WERI-Rb-1 (cell line): Measurements from ENCODE around the gene CHST11.
"Not testable (repeated sequence)": the region's sequence is repeated elsewhere in the genome, so short reads cannot be mapped to it uniquely, and the experiment has no call there.

Experiments
- DNase-seq: peaks from one replicate; pipeline ENCODE4 v3.0.0-alpha.2; 2020
- H3K27ac ChIP-seq: fragments of 250-450 bp; sonication (Bioruptor Pico); 2 replicates; pipeline ENCODE4 v1.5.1; 2020; ENCODE audit warnings: mild to moderate bottlenecking, moderate library complexity
- H3K27me3 ChIP-seq: fragments of 250-450 bp; sonication (Bioruptor Pico); 2 replicates; pipeline ENCODE4 v1.5.1; 2021; ENCODE audit warnings: mild to moderate bottlenecking, low read depth, moderate library complexity; ENCODE audit not compliant: insufficient read depth, severe bottlenecking
- H3K36me3 ChIP-seq: fragments of 250-450 bp; sonication (Bioruptor Pico); 2 replicates; pipeline ENCODE4 v1.5.1; 2020; ENCODE audit warnings: mild to moderate bottlenecking, moderate library complexity
- H3K4me3 ChIP-seq: 2 replicates; pipeline ENCODE4 v1.5.1; 2011; ENCODE audit warnings: low read depth, mild to moderate bottlenecking, control low read depth, low read length
- H3K9me3 ChIP-seq: fragments of 250-450 bp; sonication (Bioruptor Pico); 2 replicates; pipeline ENCODE4 v1.5.1; 2021; ENCODE audit warnings: mild to moderate bottlenecking, moderate library complexity; ENCODE audit not compliant: severe bottlenecking
- TF ChIP-seq, protein P1 (sequence below): IDR thresholded peaks from 2 replicates; pipeline ENCODE4 v1.5.1; 2011; ENCODE audit warnings: low read depth, mild to moderate bottlenecking, control low read depth, inconsistent platforms, low read length

The CHST11 gene

DNA sequence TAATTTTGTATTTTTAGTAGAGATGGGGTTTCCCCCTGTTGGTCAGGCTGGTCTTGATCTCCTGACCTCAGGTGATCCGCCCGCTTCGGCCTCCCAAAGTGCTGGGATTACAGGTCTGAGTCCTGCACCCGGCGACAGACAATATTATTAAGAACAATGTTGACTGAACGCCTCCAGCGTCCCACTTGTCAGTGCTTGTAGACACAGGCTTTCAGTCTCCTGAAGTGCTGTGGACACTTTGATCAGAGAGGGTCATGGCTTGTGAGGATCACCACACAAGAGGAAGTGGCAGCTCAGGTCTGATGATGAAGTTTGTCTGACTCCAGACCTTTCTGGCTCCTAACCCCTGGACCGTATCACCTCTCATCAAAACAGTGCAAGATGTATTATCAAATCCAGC, 114.6 kb downstream of the CHST11 start:
- TF ChIP-seq, protein P1, sequence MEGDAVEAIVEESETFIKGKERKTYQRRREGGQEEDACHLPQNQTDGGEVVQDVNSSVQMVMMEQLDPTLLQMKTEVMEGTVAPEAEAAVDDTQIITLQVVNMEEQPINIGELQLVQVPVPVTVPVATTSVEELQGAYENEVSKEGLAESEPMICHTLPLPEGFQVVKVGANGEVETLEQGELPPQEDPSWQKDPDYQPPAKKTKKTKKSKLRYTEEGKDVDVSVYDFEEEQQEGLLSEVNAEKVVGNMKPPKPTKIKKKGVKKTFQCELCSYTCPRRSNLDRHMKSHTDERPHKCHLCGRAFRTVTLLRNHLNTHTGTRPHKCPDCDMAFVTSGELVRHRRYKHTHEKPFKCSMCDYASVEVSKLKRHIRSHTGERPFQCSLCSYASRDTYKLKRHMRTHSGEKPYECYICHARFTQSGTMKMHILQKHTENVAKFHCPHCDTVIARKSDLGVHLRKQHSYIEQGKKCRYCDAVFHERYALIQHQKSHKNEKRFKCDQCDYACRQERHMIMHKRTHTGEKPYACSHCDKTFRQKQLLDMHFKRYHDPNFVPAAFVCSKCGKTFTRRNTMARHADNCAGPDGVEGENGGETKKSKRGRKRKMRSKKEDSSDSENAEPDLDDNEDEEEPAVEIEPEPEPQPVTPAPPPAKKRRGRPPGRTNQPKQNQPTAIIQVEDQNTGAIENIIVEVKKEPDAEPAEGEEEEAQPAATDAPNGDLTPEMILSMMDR: no peak
- Histone ChIP-seq H3K27ac (no peak overlapping the region), H3K27me3 (no peaks in the 10 kb centered on the region), H3K36me3 (no peaks in the 10 kb centered on the region), H3K9me3 (peaks cover 2% of the 10 kb centered on the region), H3K4me3 (no peak overlapping the region)
- no peak for DNase-seq

DNA sequence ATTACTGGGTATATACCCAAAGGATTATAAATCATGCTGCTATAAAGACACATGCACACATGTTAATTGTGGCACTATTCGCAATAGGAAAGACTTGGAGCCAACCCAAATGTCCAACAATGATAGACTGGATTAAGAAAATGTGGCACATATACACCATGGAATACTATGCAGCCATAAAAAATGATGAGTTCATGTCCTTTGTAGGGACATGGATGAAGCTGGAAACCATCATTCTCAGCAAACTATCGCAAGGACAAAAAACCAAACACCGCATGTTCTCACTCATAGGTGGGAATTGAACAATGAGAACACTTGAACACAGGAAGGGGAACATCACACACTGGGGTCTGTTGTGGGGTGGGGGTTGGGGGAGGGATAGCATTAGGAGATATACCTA, 117.6 kb downstream of the CHST11 start:
- not testable (repeated sequence) for H3K27me3 ChIP-seq, H3K4me3 ChIP-seq, H3K9me3 ChIP-seq, H3K36me3 ChIP-seq, H3K27ac ChIP-seq, DNase-seq

DNA sequence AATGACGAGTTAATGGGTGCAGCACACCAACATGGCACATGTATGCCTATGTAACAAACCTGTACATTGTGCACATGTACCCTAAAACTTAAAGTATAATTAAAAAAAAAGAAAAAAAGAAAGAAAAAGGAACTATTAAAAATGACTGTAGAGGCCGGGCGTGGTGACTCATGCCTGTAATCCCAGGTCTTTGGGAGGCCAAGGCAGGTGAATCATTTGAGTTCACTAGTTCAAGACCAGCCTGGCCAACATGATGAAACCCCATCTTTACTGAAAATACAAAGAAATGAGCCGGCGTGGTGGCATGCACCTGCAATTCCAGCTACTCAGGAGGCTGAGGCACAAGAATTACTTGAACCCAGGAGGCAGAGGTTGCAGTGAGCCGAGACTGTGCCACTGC, 118.0 kb downstream of the CHST11 start:
- DNase-seq, H3K36me3 ChIP-seq, H3K9me3 ChIP-seq, H3K27me3 ChIP-seq, H3K27ac ChIP-seq, H3K4me3 ChIP-seq: not testable (repeated sequence)

DNA sequence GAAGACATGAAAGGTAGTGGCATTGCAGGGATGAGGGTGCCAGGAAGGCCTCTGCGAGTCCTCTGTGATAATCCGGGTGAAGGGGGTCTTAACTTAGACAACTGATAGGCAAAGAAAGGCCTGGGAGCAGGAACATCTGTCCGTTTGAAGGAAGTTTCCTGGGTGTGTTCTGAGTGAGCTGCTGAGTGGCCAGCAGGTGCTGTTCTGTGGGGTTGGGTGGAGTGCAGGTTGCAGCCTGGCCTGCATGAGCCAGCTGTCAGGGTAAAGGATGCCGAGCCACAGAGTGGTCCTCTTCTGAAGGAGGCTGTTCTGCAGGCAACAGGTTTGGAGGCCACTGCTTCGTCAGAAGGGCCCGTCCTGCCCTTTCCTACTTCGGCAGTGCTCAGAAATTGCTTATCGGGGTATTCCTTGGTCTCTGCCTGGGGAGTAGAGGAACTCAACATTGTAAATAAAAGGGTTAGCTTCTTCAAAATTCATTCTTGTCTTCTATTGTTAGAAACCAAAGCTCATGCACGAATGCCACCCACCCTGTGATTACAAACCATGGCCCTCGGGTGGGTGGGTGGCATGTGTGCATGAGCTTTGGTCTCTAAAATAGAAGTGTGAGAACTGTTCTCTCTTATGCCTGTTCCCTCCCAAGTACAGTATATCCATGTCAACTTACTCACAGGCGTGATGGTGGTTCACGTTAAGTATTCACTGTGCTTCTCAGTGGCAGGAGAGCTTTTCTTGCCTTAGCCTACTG, 118.9 kb downstream of the CHST11 start:
- H3K27ac ChIP-seq: no peak overlapping the region
- no peak overlapping the region for H3K4me3 ChIP-seq
- no peak for DNase-seq
- no peaks in the 10 kb centered on the region for H3K36me3 ChIP-seq
- H3K27me3 ChIP-seq: no peaks in the 10 kb centered on the region
- TF ChIP-seq, protein P1: no peak
- peaks cover 2% of the 10 kb centered on the region for H3K9me3 ChIP-seq

DNA sequence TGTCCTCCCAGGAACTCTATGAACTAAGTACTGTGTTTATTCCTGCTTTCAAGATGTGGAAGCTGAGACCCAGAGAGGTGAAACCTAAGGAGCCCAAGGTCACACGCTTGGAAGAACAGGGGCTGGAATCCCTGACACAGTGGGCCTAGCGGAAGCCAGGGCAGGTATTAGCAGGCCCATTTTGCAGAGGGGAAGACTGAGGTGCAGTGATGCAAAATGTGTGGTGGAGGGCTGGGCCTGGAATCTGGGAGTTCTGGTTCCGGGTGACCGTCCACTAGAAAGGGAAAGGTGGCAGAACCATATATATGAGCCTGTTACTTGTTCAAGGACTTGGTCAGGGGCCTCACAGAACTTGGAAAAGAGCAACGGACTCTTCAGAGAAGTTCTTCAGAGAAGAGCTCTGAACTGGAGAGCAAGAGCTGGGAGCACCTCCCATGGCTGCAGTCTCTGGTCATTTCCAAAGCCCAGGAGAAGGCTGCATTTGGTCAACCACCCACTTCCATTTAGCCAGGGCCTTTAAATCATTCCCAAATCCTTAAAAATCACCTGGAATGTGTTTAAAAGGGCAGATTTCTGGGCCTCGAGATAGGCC, 119.5 kb downstream of the CHST11 start:
- Histone ChIP-seq H3K9me3 (peaks cover 2% of the 10 kb centered on the region), H3K27ac (no peak overlapping the region), H3K27me3 (no peaks in the 10 kb centered on the region), H3K36me3 (no peaks in the 10 kb centered on the region), H3K4me3 (no peak overlapping the region)
- TF ChIP-seq, protein P1: no peak
- no peak for DNase-seq

DNA sequence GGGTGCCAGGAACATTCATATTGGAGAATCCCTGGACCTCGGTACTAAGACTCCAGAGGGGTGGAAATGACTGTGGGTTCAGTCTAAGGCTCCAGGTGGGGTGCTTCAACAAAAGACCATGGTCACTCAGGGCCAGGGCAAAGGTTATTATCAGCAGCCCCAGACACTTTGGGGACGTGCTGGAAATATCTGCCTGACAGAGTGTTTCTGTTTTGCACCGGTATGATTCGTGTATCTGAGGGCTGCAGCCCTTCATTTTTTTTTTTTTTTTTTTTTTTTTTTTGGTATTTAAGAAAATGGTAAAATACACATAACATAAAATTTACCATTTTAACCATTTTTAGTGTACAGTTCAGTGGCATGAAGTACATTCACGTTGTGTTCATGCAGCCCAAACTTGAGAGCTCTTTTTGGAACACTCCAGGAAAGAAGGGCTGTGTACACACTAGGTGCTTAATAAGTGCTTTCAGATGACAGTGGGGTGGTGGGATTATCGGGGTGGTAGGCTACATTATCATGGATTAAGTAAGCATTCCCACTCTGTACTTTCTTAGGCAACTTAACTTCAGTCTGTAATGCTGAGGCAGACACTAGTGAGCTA, 120.3 kb downstream of the CHST11 start:
- TF ChIP-seq, protein P1: no peak
- DNase-seq: no peak
- no peaks in the 10 kb centered on the region for H3K36me3 ChIP-seq
- H3K27me3 ChIP-seq: no peaks in the 10 kb centered on the region
- H3K9me3 ChIP-seq: peaks cover 2% of the 10 kb centered on the region
- H3K4me3 ChIP-seq: no peak overlapping the region
- no peak overlapping the region for H3K27ac ChIP-seq
